HepG2 (cell line): Measurements from ENCODE around the gene SRP72. TPM values are rescaled to one million over a fixed set of nuclear protein-coding genes. Genes with fewer than 3 reads are reported as not detected.
A peak's percentile ranks its signal among the peaks of the same experiment; 100 is the strongest.

ENCODE experiments used
- ATAC-seq: fragments of 200-7000 bp; cut with Tn5 transposase; 3 replicates; pipeline ENCODE4 v1.9.1; 2020; ENCODE audit warnings: mild to moderate bottlenecking, moderate library complexity
- BruUV-seq: library from RNA; stranded (reverse); fragments of 400-500 nt; replicated peaks from 2 replicates; lab custom pipeline; 2021; lab: Mats Ljungman, UMichigan
- CTCF ChIA-PET: fragments of 300-600 bp; formaldehyde crosslinking; extraction: SDS; loops from one replicate; lab custom pipeline; 2021; ENCODE audit warnings: low total read pairs, inconsistent platforms, low intra/inter-chr PET ratio; lab: Yijun Ruan, JAX
- POLR2A ChIA-PET: fragments of 350-600 bp; sonication (Branson Sonifier 250); formaldehyde crosslinking; loops from one replicate; lab custom pipeline; 2020; ENCODE audit warnings: antibody characterized with exemption, inconsistent platforms; lab: Yijun Ruan, JAX
- DNase-seq: peaks from one replicate; pipeline ENCODE4 v3.0.0-alpha.2; 2015; ENCODE audit warnings: low spot score
- FAIRE-seq: peaks from 3 replicates; lab custom pipeline; 2011; peaks lifted over from hg19 to GRCh38; lab: Jason Lieb, UNC
- H2AFZ ChIP-seq: one replicate; pipeline ENCODE4 v1.6.1; 2011; ENCODE audit warnings: low read length, inconsistent platforms
- H3K27ac ChIP-seq: fragments of 300-600 bp; 3 replicates; pipeline ENCODE4 v1.8.0; 2011; ENCODE audit warnings: mixed run types, mild to moderate bottlenecking, mixed read lengths, low read length, inconsistent platforms; ENCODE audit not compliant: insufficient read depth; ENCODE audit errors: extremely low read length
- H3K27me3 ChIP-seq, 2 experiments: fragments of 200-600 bp in 1 of 2; 2 replicates in 1 of 2; 3 replicates in 1 of 2; pipeline versions ENCODE4 v1.6.0 to v1.8.0; 2011; ENCODE audit warnings: low read length in 2 of 2, mild to moderate bottlenecking in 2 of 2, moderate library complexity in 2 of 2, inconsistent platforms in 1 of 2; ENCODE audit not compliant: insufficient read depth in 2 of 2, control insufficient read depth in 1 of 2
- H3K36me3 ChIP-seq, 2 experiments: fragments of 200-600 bp in 1 of 2; replicated peaks in 1 of 2; 2 replicates in 1 of 2; 3 replicates in 1 of 2; pipeline versions ENCODE4 v1.5.1 to v1.8.0; 2011; ENCODE audit warnings: low read length in 2 of 2, inconsistent platforms in 1 of 2; ENCODE audit not compliant: insufficient read depth in 2 of 2, control insufficient read depth in 1 of 2
- H3K4me1 ChIP-seq: 2 replicates; pipeline ENCODE4 v1.5.1; 2012; ENCODE audit warnings: low read length, inconsistent platforms; ENCODE audit not compliant: insufficient read depth
- H3K4me2 ChIP-seq: 2 replicates; pipeline ENCODE4 v1.6.0; 2011; ENCODE audit warnings: low read depth, low read length, inconsistent platforms
- H3K4me3 ChIP-seq, 3 experiments: fragments of 200-600 bp in 1 of 3; sonication (generic), shearing (Covaris generic) in 1 of 3; replicated peaks in 1 of 3; 2 replicates each; pipeline ENCODE4 v1.5.1; 2011 to 2016; ENCODE audit warnings: low read length in 3 of 3, inconsistent platforms in 2 of 3, low read depth in 2 of 3, mild to moderate bottlenecking in 2 of 3, control low read depth in 1 of 3, mixed read lengths in 1 of 3; ENCODE audit not compliant: insufficient read depth in 1 of 3
- H3K79me2 ChIP-seq: one replicate; pipeline ENCODE4 v1.6.1; 2011; ENCODE audit warnings: low read length, inconsistent platforms; ENCODE audit not compliant: insufficient read depth
- H3K9ac ChIP-seq: 2 replicates; pipeline ENCODE4 v1.6.0; 2011; ENCODE audit warnings: mild to moderate bottlenecking, low read depth, low read length, inconsistent platforms; ENCODE audit not compliant: insufficient read depth
- H3K9me3 ChIP-seq: 2 replicates; pipeline ENCODE4 v1.5.1; 2012; ENCODE audit warnings: mild to moderate bottlenecking, low read length
- H4K20me1 ChIP-seq: 2 replicates; pipeline ENCODE4 v1.6.0; 2011; ENCODE audit warnings: inconsistent platforms, mild to moderate bottlenecking, low read length, moderate library complexity; ENCODE audit not compliant: insufficient read depth
- HDAC2 ChIP-seq: sonication (generic); formaldehyde crosslinking; IDR thresholded peaks from 2 replicates; pipeline ENCODE4 v1.4.0; 2020; ENCODE audit warnings: missing genetic modification reagents
- IRF2 ChIP-seq: IDR thresholded peaks from 2 replicates; pipeline ENCODE4 v1.6.1; 2018; ENCODE audit warnings: missing genetic modification reagents, missing compliant biosample characterization
- NFE2L2 ChIP-seq: fragments of 150-350 bp; IDR thresholded peaks from 2 replicates; pipeline ENCODE4 v1.6.1; 2014; ENCODE audit warnings: low read length
- TCF7L2 ChIP-seq: IDR thresholded peaks from 2 replicates; pipeline ENCODE4 v1.6.1; 2011; ENCODE audit warnings: mild to moderate bottlenecking, low read depth, low read length, moderate library complexity
- ZBTB37 ChIP-seq: sonication (generic); formaldehyde crosslinking; IDR thresholded peaks from 2 replicates; pipeline ENCODE4 v1.4.0; 2020; ENCODE audit warnings: mild to moderate bottlenecking, missing genetic modification reagents
- ZMYM3 ChIP-seq: sonication (generic); formaldehyde crosslinking; IDR thresholded peaks from 2 replicates; pipeline ENCODE4 v1.5.1; 2020; ENCODE audit warnings: mild to moderate bottlenecking, missing genetic modification reagents
- WGBS: methylation state at CpG from one replicate; pipeline ENCODE4 v1.1.6; 2017; ENCODE audit warnings: low lambda C conversion rate; 5-methylcytosine and 5-hydroxymethylcytosine counted together
- in situ Hi-C: cut with HindIII; loops from 2 replicates; pipeline ENCODE4 v1.10.0; 2017; ENCODE audit warnings: low pct_unique_long_range_greater_than_20kb; ENCODE audit not compliant: extremely low pct_ligation_motif_present
- intact Hi-C: fragments of 100-400 bp; cut with micrococcal nuclease; formaldehyde crosslinking; loops from one replicate; pipeline ENCODE4 v1.10.0; 2022; ENCODE audit not compliant: unreplicated experiment
- polyA plus RNA-seq, 8 experiments: library from polyadenylated mRNA; depleted of rRNA in 3 of 8; stranded (reverse) in 7 of 8; unstranded in 1 of 8; fragments of >200 nt; fragmentation: Illumina TruSeq in 4 of 8; extraction: Trizol in 4 of 8; gene quantifications; 2 replicates each; pipeline versions ENCODE4 v1.2.1 to v1.2.3, GENCODE V29; 2011 to 2016; ENCODE audit warnings: low read depth in 4 of 8, missing spikeins in 1 of 8, mixed read lengths in 1 of 8; ENCODE audit not compliant: insufficient read depth in 1 of 8
- total RNA-seq, 5 experiments: library from RNA; depleted of rRNA; stranded (reverse); fragments of >200 nt; fragmentation: Illumina TruSeq; extraction: Trizol; gene quantifications; 2 replicates each; pipeline ENCODE4 v1.2.3, GENCODE V29; 2016; ENCODE audit warnings: low read depth in 1 of 5
- TF ChIP-seq, protein P1 (sequence below): sonication (generic); formaldehyde crosslinking; IDR thresholded peaks from 2 replicates; pipeline ENCODE4 v1.4.0; 2020; ENCODE audit warnings: mild to moderate bottlenecking, missing genetic modification reagents, borderline replicate concordance
- TF ChIP-seq, protein P2 (sequence below): IDR thresholded peaks from 2 replicates; pipeline ENCODE4 v1.4.0; 2020; ENCODE audit warnings: mild to moderate bottlenecking, missing genetic modification reagents

The SRP72 gene
- total and polyA plus RNA-seq, 2 of the 13 experiments (the other 11 are each of a cell fraction or from before 2014, with no cell fraction given) = 64.9 to 75.6 TPM

GRCh38 chr4:56531823-56532222, 64.4 kb downstream of the SRP72 start:
- no peak for FAIRE-seq
- no TSS peak for BruUV-seq
- Histone ChIP-seq H3K36me3 (no peaks in the 10 kb centered on the region), H3K4me2 (no peak overlapping the region), H2AFZ (no peak overlapping the region), H3K9me3 (no peaks in the 10 kb centered on the region), H3K9ac (no peak overlapping the region), H3K27me3 (peaks cover 2 to 25% of the 10 kb centered on the region in 2 experiments; a peak in 3 of 5 replicates), H3K79me2 (no peaks in the 10 kb centered on the region), H3K4me3 (no peak overlapping the region), H4K20me1 (no peaks in the 10 kb centered on the region), H3K27ac (no peak overlapping the region), H3K4me1 (peaks cover 10% of the 10 kb centered on the region)
- intact Hi-C loops (no loop called here), in situ Hi-C loops (no loop called here)
- TF ChIP-seq ZMYM3 (no peak), NFE2L2 (peak; percentile 61; the same call in 1 of the 2 replicates)
- DNase-seq = no peak
- ChIA-PET POLR2A (no interaction called here), CTCF (no interaction called here)
- WGBS = 71% methylated on average over 4 of the region's 4 CpGs
- ATAC-seq = no peak

GRCh38 chr4:56532239-56532638, 64.8 kb downstream of the SRP72 start:
- no peaks in the 10 kb centered on the region for H3K36me3 ChIP-seq
- ATAC-seq (no peak), FAIRE-seq (no peak), DNase-seq (no peak)
- H3K4me1 ChIP-seq = peaks cover 10% of the 10 kb centered on the region
- H3K9ac ChIP-seq = no peak overlapping the region
- no TSS peak for BruUV-seq
- ChIA-PET POLR2A (no interaction called here), CTCF (no interaction called here)
- H2AFZ ChIP-seq = no peak overlapping the region
- H3K4me2 ChIP-seq = no peak overlapping the region
- H3K9me3 ChIP-seq = no peaks in the 10 kb centered on the region
- intact Hi-C loops = no loop called here
- H3K79me2 ChIP-seq = no peaks in the 10 kb centered on the region
- no peaks in the 10 kb centered on the region for H4K20me1 ChIP-seq
- no peak overlapping the region for H3K27ac ChIP-seq
- H3K4me3 ChIP-seq = no peak overlapping the region
- in situ Hi-C loops = no loop called here
- 30% methylated on average over 2 of the region's 2 CpGs for WGBS
- H3K27me3 ChIP-seq = peaks cover 2 to 25% of the 10 kb centered on the region in 2 experiments; a peak in 3 of 5 replicates
- TF ChIP-seq HDAC2 (CRISPR knock-in tag) (no peak), TCF7L2 (no peak), ZBTB37 (CRISPR knock-in tag) (no peak), IRF2 (CRISPR knock-in tag) (no peak)
- TF ChIP-seq, protein P1, sequence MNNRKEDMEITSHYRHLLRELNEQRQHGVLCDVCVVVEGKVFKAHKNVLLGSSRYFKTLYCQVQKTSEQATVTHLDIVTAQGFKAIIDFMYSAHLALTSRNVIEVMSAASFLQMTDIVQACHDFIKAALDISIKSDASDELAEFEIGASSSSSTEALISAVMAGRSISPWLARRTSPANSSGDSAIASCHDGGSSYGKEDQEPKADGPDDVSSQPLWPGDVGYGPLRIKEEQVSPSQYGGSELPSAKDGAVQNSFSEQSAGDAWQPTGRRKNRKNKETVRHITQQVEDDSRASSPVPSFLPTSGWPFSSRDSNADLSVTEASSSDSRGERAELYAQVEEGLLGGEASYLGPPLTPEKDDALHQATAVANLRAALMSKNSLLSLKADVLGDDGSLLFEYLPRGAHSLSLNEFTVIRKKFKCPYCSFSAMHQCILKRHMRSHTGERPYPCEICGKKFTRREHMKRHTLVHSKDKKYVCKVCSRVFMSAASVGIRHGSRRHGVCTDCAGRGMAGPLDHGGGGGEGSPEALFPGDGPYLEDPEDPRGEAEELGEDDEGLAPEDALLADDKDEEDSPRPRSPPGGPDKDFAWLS (CRISPR knock-in tag) = no peak
- TF ChIP-seq, protein P2, sequence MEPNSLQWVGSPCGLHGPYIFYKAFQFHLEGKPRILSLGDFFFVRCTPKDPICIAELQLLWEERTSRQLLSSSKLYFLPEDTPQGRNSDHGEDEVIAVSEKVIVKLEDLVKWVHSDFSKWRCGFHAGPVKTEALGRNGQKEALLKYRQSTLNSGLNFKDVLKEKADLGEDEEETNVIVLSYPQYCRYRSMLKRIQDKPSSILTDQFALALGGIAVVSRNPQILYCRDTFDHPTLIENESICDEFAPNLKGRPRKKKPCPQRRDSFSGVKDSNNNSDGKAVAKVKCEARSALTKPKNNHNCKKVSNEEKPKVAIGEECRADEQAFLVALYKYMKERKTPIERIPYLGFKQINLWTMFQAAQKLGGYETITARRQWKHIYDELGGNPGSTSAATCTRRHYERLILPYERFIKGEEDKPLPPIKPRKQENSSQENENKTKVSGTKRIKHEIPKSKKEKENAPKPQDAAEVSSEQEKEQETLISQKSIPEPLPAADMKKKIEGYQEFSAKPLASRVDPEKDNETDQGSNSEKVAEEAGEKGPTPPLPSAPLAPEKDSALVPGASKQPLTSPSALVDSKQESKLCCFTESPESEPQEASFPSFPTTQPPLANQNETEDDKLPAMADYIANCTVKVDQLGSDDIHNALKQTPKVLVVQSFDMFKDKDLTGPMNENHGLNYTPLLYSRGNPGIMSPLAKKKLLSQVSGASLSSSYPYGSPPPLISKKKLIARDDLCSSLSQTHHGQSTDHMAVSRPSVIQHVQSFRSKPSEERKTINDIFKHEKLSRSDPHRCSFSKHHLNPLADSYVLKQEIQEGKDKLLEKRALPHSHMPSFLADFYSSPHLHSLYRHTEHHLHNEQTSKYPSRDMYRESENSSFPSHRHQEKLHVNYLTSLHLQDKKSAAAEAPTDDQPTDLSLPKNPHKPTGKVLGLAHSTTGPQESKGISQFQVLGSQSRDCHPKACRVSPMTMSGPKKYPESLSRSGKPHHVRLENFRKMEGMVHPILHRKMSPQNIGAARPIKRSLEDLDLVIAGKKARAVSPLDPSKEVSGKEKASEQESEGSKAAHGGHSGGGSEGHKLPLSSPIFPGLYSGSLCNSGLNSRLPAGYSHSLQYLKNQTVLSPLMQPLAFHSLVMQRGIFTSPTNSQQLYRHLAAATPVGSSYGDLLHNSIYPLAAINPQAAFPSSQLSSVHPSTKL (CRISPR knock-in tag) = no peak
